GM21529 (cell line): ENCODE results near the gene SERPINE2.
"Not testable (repeated sequence)": the region's sequence is repeated elsewhere in the genome, so short reads cannot be mapped to it uniquely, and the experiment has no call there.

Source experiments
- ATAC-seq: cut with Tn5 transposase; IDR thresholded peaks from one replicate; pipeline ENCODE4 v1.9.1; 2021; ENCODE audit not compliant: unreplicated experiment

The SERPINE2 gene

GRCh38 chr2:223944703-223945531 lies 94.2 kb downstream of the SERPINE2 start, which contains the start of gene WDFY1:
TSS of gene WDFY1 (minus strand) at chr2:223945335. CDS start at chr2:223945284, 51 bp downstream.
- peak; percentile 78 for ATAC-seq

- ATAC-seq = peak; percentile 17
Observed at GRCh38 chr2:223944166-223944702, 94.9 kb downstream of the SERPINE2 start.

GRCh38 chr2:223943561-223944008 lies 95.5 kb downstream of the SERPINE2 start:
- no peak for ATAC-seq

GRCh38 chr2:223943135-223943534 lies 96.0 kb downstream of the SERPINE2 start:
- no peak for ATAC-seq

- ATAC-seq = peak; percentile 48
Observed at GRCh38 chr2:223941579-223942277, 97.4 kb downstream of the SERPINE2 start.

- ATAC-seq = not testable (repeated sequence)
Observed at GRCh38 chr2:223939438-223939837, 99.6 kb downstream of the SERPINE2 start.

GRCh38 chr2:223937535-223937934 lies 101.6 kb downstream of the SERPINE2 start:
- ATAC-seq = no peak

- no peak for ATAC-seq
Observed at GRCh38 chr2:223936862-223937326, 102.2 kb downstream of the SERPINE2 start.

GRCh38 chr2:223935459-223936125 lies 103.5 kb downstream of the SERPINE2 start:
- no peak for ATAC-seq

GRCh38 chr2:223934870-223935269 lies 104.2 kb downstream of the SERPINE2 start:
- ATAC-seq = no peak

GRCh38 chr2:223932816-223933800 lies 106.0 kb downstream of the SERPINE2 start:
- ATAC-seq = no peak

- ATAC-seq = no peak
Observed at GRCh38 chr2:223930103-223930976, 108.7 kb downstream of the SERPINE2 start.

- ATAC-seq = peak; percentile 41
Observed at GRCh38 chr2:223929571-223930102, 109.4 kb downstream of the SERPINE2 start.

- ATAC-seq = no peak
Observed at GRCh38 chr2:223928113-223929006, 110.7 kb downstream of the SERPINE2 start.

GRCh38 chr2:223925106-223925505 lies 114.0 kb downstream of the SERPINE2 start:
- ATAC-seq = no peak
